NCI-H2107 treated with DMSO at 0.1 percent for 48 hours (cell line): Measurements from ENCODE around the gene FNBP1.

Source experiments
- DNase-seq: peaks from one replicate; lab custom pipeline; 2025; ENCODE audit not compliant: unreplicated experiment; lab: John Stamatoyannopoulos, UW

The FNBP1 gene

GRCh38 chr9:129930743-129931142 lies 112.2 kb downstream of the FNBP1 start:
- no peak for DNase-seq

- no peak for DNase-seq
These were observed 113.4 kb downstream of the FNBP1 start for GRCh38 chr9:129929496-129930125.

GRCh38 chr9:129923589-129923988 lies 119.4 kb downstream of the FNBP1 start:
- DNase-seq, result no peak

- no peak for DNase-seq
These were observed 121.1 kb downstream of the FNBP1 start for GRCh38 chr9:129921905-129922304.

- DNase-seq, result no peak
These were observed 123.1 kb downstream of the FNBP1 start for GRCh38 chr9:129919841-129920240.

GRCh38 chr9:129919277-129919676 lies 123.7 kb downstream of the FNBP1 start:
- no peak for DNase-seq

GRCh38 chr9:129918296-129918950 lies 124.6 kb downstream of the FNBP1 start:
- DNase-seq, result no peak

- no peak for DNase-seq
These were observed 126.3 kb downstream of the FNBP1 start for GRCh38 chr9:129916707-129917106.

- no peak for DNase-seq
These were observed 128.9 kb downstream of the FNBP1 start for GRCh38 chr9:129914051-129914450.

- DNase-seq, result no peak
These were observed 132.1 kb downstream of the FNBP1 start for GRCh38 chr9:129910628-129911567.

- no peak for DNase-seq
These were observed 133.1 kb downstream of the FNBP1 start for GRCh38 chr9:129909851-129910250.

- DNase-seq, result no peak
These were observed 134.1 kb downstream of the FNBP1 start for GRCh38 chr9:129908906-129909305.

- DNase-seq, result no peak
These were observed 135.8 kb downstream of the FNBP1 start for GRCh38 chr9:129907201-129907600.

- DNase-seq, result no peak
These were observed 136.7 kb downstream of the FNBP1 start for GRCh38 chr9:129906298-129906697.

- no peak for DNase-seq
These were observed 138.3 kb downstream of the FNBP1 start for GRCh38 chr9:129904734-129905133.

- no peak for DNase-seq
These were observed 140.3 kb downstream of the FNBP1 start for GRCh38 chr9:129902740-129903134.

- no peak for DNase-seq
These were observed 140.8 kb downstream of the FNBP1 start for GRCh38 chr9:129901993-129902739.

- no peak for DNase-seq
These were observed 142.5 kb downstream of the FNBP1 start for GRCh38 chr9:129900263-129901027.

GRCh38 chr9:129899620-129900019 lies 143.4 kb downstream of the FNBP1 start:
- DNase-seq, result no peak

- DNase-seq, result no peak
These were observed 144.8 kb downstream of the FNBP1 start for GRCh38 chr9:129898185-129898584.
